Right lobe of liver (tissue), 4 donors: ENCODE data around the gene IL31RA.

ENCODE experiments used
- POLR2A ChIP-seq: fragments of 450-650 bp; IDR thresholded peaks from one replicate; pipeline ENCODE4 v1.6.1; 2017; ENCODE audit warnings: antibody characterized with exemption, mild to moderate bottlenecking
- TF ChIP-seq, protein P1 (sequence below), 4 donors: fragments of 200-600 bp in 3 of 4; fragments of 450-650 bp in 1 of 4; IDR thresholded peaks; one replicate each; pipeline versions ENCODE4 v1.5.1 to v1.8.0; 2016 to 2022; ENCODE audit warnings: antibody characterized with exemption in 4 of 4, mild to moderate bottlenecking in 2 of 4
- donor health status: DM: no; HTN: no; CAD: no.
- donor health status: DM: no; HTN: no; CAD: no.
- donor health status: DM: no; HTN: yes; CAD: no.

DNA sequence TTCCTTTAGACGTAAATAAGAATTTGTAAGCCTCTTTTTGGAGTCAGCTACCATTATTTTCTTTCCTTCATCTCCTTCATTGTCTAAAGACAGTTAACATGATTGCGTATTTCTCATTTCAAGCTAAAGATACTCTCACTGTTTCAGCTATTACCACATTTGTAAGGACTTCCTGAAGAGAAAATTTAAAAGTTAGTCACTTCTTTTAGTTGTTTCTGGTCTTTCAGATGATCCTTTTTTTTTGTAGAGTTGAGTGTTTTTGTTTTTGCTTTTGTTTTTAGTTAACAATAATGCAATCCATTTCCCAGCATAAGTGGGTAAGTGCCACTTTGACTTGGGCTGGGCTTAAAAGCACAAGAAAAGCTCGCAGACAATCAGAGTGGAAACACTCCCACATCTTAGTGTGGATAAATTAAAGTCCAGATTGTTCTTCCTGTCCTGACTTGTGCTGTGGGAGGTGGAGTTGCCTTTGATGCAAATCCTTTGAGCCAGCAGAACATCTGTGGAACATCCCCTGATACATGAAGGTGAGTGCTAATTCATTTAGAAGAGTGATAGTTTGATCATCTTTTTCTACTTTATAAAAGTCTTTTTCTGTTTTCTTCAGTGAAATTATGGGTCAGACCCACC, 2.0 kb downstream of the IL31RA start:
- TF ChIP-seq, protein P1, sequence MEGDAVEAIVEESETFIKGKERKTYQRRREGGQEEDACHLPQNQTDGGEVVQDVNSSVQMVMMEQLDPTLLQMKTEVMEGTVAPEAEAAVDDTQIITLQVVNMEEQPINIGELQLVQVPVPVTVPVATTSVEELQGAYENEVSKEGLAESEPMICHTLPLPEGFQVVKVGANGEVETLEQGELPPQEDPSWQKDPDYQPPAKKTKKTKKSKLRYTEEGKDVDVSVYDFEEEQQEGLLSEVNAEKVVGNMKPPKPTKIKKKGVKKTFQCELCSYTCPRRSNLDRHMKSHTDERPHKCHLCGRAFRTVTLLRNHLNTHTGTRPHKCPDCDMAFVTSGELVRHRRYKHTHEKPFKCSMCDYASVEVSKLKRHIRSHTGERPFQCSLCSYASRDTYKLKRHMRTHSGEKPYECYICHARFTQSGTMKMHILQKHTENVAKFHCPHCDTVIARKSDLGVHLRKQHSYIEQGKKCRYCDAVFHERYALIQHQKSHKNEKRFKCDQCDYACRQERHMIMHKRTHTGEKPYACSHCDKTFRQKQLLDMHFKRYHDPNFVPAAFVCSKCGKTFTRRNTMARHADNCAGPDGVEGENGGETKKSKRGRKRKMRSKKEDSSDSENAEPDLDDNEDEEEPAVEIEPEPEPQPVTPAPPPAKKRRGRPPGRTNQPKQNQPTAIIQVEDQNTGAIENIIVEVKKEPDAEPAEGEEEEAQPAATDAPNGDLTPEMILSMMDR (IDR thresholded peaks at IDR 0.05) = no peak
- TF ChIP-seq POLR2A = no peak
